Measurements from ENCODE around the gene C14orf132. TPM values are rescaled to one million over a fixed set of nuclear protein-coding genes. Genes with fewer than 3 reads are reported as not detected.

Gene C14orf132
- total RNA-seq, 1 experiment from 2014 or later: 2.6 TPM

- DNase-seq (ENCODE audit: low spot score): peak; percentile 50
- in situ Hi-C loops (cut with HindIII; ENCODE audit: low sequenced_read_pairs): no loop called here
Observed at GRCh38 chr14:96037891-96038557, 1.1 kb upstream of the C14orf132 start.

- in situ Hi-C loops (cut with HindIII; ENCODE audit: low sequenced_read_pairs): no loop called here
- DNase-seq (ENCODE audit: low spot score): peak; percentile 57
Observed at GRCh38 chr14:96038558-96038919, 623 bp upstream of the C14orf132 start.

- in situ Hi-C loops (cut with HindIII; ENCODE audit: low sequenced_read_pairs): no loop called here
- DNase-seq (ENCODE audit: low spot score): peak; percentile 76
Observed at GRCh38 chr14:96039633-96040311, 610 bp downstream of the C14orf132 start.

- DNase-seq (ENCODE audit: low spot score): peak; percentile 45
- in situ Hi-C loops (cut with HindIII; ENCODE audit: low sequenced_read_pairs): no loop called here
Observed at GRCh38 chr14:96040828-96041371, 1.7 kb downstream of the C14orf132 start.

- no peak for DNase-seq (ENCODE audit: low spot score)
- in situ Hi-C loops (cut with HindIII; ENCODE audit: low sequenced_read_pairs): no loop called here
Observed at GRCh38 chr14:96042248-96042930, 3.2 kb downstream of the C14orf132 start.

GRCh38 chr14:96046630-96047029 is 7.5 kb downstream of the C14orf132 start:
- DNase-seq (ENCODE audit: low spot score): no peak
- in situ Hi-C loops (cut with HindIII; ENCODE audit: low sequenced_read_pairs): no loop called here

GRCh38 chr14:96047101-96047500 is 7.9 kb downstream of the C14orf132 start:
- DNase-seq (ENCODE audit: low spot score): peak; percentile 41
- in situ Hi-C loops (cut with HindIII; ENCODE audit: low sequenced_read_pairs): no loop called here

- in situ Hi-C loops (cut with HindIII; ENCODE audit: low sequenced_read_pairs): no loop called here
- DNase-seq (ENCODE audit: low spot score): no peak
Observed at GRCh38 chr14:96049932-96050331, 10.8 kb downstream of the C14orf132 start.

- peak; percentile 51 for DNase-seq (ENCODE audit: low spot score)
- in situ Hi-C loops (cut with HindIII; ENCODE audit: low sequenced_read_pairs): no loop called here
Observed at GRCh38 chr14:96050482-96050881, 11.3 kb downstream of the C14orf132 start.

GRCh38 chr14:96051231-96051630 is 12.1 kb downstream of the C14orf132 start:
- in situ Hi-C loops (cut with HindIII; ENCODE audit: low sequenced_read_pairs): no loop called here
- DNase-seq (ENCODE audit: low spot score): no peak

GRCh38 chr14:96051642-96052540 is 12.7 kb downstream of the C14orf132 start:
- in situ Hi-C loops (cut with HindIII; ENCODE audit: low sequenced_read_pairs): no loop called here
- peak; percentile 63 for DNase-seq (ENCODE audit: low spot score)

GRCh38 chr14:96052541-96053247 is 13.5 kb downstream of the C14orf132 start:
- DNase-seq (ENCODE audit: low spot score): no peak
- in situ Hi-C loops (cut with HindIII; ENCODE audit: low sequenced_read_pairs): no loop called here

GRCh38 chr14:96053248-96053599 is 14.1 kb downstream of the C14orf132 start:
- in situ Hi-C loops (cut with HindIII; ENCODE audit: low sequenced_read_pairs): no loop called here
- DNase-seq (ENCODE audit: low spot score): peak; percentile 28

- in situ Hi-C loops (cut with HindIII; ENCODE audit: low sequenced_read_pairs): no loop called here
- DNase-seq (ENCODE audit: low spot score): peak; percentile 94
Observed at GRCh38 chr14:96053600-96054381, 14.6 kb downstream of the C14orf132 start.

GRCh38 chr14:96054661-96055060 is 15.5 kb downstream of the C14orf132 start:
- DNase-seq (ENCODE audit: low spot score): no peak
- in situ Hi-C loops (cut with HindIII; ENCODE audit: low sequenced_read_pairs): no loop called here

GRCh38 chr14:96055065-96055752 is 16.0 kb downstream of the C14orf132 start:
- DNase-seq (ENCODE audit: low spot score): no peak
- in situ Hi-C loops (cut with HindIII; ENCODE audit: low sequenced_read_pairs): no loop called here

GRCh38 chr14:96055753-96056508 is 16.8 kb downstream of the C14orf132 start:
- in situ Hi-C loops (cut with HindIII; ENCODE audit: low sequenced_read_pairs): no loop called here
- DNase-seq (ENCODE audit: low spot score): peak; percentile 76
